Measurements from ENCODE around the gene FAM20C. TPM values are rescaled to one million over a fixed set of nuclear protein-coding genes. Genes with fewer than 3 reads are reported as not detected.

The FAM20C gene
- total and polyA plus RNA-seq, 2 of the 8 experiments (the other 6 are each of a cell fraction or from before 2014, with no cell fraction given) = 9.5 to 34.8 TPM

GRCh38 chr7:186516-187113 is 5.8 kb upstream of the FAM20C start (continued):
- TF ChIP-seq CHD2 (IDR thresholded peaks at IDR 0.05; ENCODE audit: low read length) (no peak), SIN3A (conservative IDR thresholded peaks at IDR 0.05 in 1 of 2, IDR thresholded peaks at IDR 0.05 in 1 of 2; ENCODE audit: low read depth in 1 of 2, low read length in 2 of 2) (no peak), BRCA1 (IDR thresholded peaks at IDR 0.05; ENCODE audit: low read depth, low read length) (no peak)
